C1 segment of cervical spinal cord (tissue), 14 donors: ENCODE data around the gene MTIF2.
"Not testable (repeated sequence)": the region's sequence is repeated elsewhere in the genome, so short reads cannot be mapped to it uniquely, and the experiment has no call there.

Experiments
- DNase-seq, 14 donors: peaks; one replicate each; lab custom pipeline; 2025; lab: John Stamatoyannopoulos, UW

Gene MTIF2, protein sequence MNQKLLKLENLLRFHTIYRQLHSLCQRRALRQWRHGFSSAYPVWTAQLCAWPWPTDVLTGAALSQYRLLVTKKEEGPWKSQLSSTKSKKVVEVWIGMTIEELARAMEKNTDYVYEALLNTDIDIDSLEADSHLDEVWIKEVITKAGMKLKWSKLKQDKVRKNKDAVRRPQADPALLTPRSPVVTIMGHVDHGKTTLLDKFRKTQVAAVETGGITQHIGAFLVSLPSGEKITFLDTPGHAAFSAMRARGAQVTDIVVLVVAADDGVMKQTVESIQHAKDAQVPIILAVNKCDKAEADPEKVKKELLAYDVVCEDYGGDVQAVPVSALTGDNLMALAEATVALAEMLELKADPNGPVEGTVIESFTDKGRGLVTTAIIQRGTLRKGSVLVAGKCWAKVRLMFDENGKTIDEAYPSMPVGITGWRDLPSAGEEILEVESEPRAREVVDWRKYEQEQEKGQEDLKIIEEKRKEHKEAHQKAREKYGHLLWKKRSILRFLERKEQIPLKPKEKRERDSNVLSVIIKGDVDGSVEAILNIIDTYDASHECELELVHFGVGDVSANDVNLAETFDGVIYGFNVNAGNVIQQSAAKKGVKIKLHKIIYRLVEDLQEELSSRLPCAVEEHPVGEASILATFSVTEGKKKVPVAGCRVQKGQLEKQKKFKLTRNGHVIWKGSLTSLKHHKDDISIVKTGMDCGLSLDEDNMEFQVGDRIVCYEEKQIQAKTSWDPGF

GRCh38 chr2:55268907-55269644 lies at the start of gene MTIF2:
TSS of gene MTIF2 (minus strand) at chr2:55269231. CDS start at chr2:55263858, 5,373 bp downstream.
- peak; percentile 42 to 95 (median 86) for DNase-seq

- no peak for DNase-seq
Observed at GRCh38 chr2:55314985-55315384, 46.0 kb upstream of the MTIF2 start.

- DNase-seq: no peak
Observed at GRCh38 chr2:55311444-55311870, 42.4 kb upstream of the MTIF2 start.

GRCh38 chr2:55309446-55309845 lies 40.4 kb upstream of the MTIF2 start:
- DNase-seq: no peak

DNA sequence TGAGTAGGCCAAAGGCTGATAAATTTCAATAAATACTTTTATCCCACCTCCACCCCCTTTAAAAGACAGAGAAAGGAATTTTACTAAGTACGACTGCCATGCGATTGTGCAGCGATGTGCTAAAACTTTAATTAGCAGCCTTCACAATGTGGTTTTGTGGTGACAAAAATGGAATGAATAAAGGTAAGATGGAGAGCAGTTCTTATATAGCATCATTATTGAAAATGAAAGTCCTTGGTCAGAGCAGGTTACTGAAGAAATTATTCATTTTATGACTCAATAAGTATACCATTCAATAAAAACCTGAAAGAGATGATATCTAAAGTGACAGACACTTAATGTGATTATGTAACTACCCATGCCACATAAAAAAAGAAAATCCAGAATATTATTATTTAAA lies 33.2 kb upstream of the MTIF2 start:
- DNase-seq: no peak

DNA sequence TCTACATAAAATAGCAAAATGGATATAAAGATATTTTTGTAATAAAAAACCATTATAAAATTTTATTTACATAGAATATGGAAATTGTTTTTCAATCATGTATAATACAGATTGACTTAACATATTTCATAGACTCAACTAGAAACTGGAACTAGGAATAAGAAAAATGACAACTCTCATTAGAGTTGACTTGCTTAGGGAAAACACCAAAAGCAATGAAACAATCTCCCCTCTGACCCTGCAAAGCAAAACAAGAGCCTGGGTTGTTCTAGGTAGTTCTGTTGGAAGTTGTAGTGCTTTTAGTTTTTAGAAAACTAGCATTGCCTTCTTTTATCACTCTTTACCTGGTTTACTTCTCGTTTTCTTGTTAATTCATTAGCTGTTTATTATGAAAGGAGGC lies 32.2 kb upstream of the MTIF2 start:
- DNase-seq: no peak

DNA sequence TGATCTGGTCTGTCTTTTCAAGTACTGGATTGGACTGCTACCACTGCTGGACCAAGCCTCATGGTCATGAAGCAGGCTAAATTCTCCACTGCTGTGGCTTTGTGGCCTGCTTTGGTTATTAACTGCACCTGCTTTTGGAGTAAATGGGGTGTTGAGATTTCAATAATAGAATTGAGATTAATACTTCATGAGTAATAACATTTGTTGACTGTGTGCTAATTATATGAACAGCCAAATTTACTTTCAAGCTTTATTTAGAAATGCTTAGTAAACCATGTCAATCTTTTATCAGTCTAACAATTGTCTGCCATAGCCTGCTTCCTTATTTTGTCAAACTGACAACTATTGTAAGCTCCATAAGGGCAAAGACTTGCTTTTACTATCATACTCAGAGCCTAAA lies 27.4 kb upstream of the MTIF2 start:
- DNase-seq: no peak

DNA sequence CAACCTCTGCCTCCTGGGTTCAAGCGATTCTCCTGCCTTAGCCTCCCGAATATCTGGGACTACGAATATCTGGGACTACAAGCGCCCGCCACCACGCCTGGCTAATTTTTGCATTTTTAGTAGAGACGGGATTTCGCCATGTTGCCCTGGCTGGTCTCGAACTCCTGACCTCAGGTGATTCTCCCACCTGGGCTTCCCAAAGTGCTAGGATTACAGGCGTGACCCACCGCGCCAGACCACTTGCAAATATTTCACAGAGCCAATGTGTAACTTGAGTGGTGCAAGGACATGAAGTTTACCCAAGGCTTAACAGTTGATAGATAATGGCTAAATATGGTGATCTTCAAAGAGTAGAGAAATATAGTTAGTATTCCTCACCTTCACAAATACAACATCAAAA lies 14.1 kb upstream of the MTIF2 start:
- DNase-seq: no peak

- peak; percentile 1 to 85 (median 71) for DNase-seq
Observed at GRCh38 chr2:55282110-55282917, 13.3 kb upstream of the MTIF2 start.

GRCh38 chr2:55280851-55281546 lies 12.0 kb upstream of the MTIF2 start:
- not testable (repeated sequence) for DNase-seq

- not testable (repeated sequence) for DNase-seq
Observed at GRCh38 chr2:55279859-55280424, 10.9 kb upstream of the MTIF2 start.

- not testable (repeated sequence) for DNase-seq
Observed at GRCh38 chr2:55279214-55279835, 10.3 kb upstream of the MTIF2 start.

GRCh38 chr2:55277310-55277709 lies 8.3 kb upstream of the MTIF2 start:
- DNase-seq: no peak

DNA sequence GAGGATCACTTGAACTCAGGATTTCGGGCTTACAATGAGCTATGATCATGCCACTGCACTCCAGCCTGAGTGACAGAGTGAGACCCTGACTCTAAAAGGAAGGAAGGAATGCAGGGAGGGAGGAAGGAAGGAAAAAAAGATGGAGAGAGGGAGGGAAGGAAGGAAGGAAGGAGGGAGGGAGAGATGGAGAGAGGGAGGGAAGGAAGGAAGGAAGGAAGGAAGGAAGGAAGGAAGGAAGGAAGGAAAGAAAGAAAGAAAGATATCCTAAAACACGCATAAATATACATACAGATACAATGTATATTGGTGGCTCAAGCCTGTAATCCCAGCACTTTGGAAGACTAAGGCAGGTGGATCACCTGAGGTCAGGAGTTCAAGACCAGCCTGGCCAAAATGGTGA lies 5.3 kb upstream of the MTIF2 start:
- DNase-seq: not testable (repeated sequence)

DNA sequence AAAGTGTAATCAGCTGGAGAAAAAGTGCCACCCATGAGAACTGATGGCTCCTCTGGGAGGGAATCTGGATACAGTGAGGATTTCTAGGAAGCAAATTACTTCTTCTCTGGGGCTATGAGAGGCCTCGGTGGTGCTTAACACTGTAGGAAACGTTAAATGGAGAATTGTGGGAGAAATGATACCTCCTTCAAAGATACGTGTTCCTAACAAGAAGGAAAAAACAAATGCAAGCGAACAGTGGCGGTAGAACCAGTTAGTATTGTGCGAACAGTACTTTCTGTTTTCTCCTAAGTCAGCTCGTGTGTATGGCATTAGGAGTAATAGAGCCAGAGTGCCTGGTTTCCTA lies 587 bp upstream of the MTIF2 start:
- no peak for DNase-seq

- no peak for DNase-seq
Observed at GRCh38 chr2:55268288-55268906, 634 bp downstream of the MTIF2 start.

DNA sequence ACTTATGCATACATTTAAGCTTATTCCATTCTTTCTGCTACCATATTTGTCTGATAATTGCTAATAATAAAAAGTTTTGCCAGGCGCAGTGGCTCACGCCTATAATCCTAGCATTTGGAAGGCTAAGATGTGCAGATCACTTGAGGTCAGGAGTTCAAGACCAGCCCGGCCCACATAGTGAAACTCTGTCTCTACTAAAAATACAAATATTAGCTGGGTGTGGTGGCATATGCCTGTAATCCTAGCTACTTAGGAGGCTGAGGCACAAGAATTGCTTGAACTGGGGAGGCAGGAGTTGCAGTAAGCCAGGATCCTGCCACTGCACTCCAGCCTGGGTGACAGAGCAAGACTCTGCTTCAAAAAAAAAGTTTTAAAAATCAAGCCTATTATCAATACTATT lies 9.4 kb downstream of the MTIF2 start:
- not testable (repeated sequence) for DNase-seq

- DNase-seq: no peak
Observed at GRCh38 chr2:55252832-55253231, 16.2 kb downstream of the MTIF2 start.

DNA sequence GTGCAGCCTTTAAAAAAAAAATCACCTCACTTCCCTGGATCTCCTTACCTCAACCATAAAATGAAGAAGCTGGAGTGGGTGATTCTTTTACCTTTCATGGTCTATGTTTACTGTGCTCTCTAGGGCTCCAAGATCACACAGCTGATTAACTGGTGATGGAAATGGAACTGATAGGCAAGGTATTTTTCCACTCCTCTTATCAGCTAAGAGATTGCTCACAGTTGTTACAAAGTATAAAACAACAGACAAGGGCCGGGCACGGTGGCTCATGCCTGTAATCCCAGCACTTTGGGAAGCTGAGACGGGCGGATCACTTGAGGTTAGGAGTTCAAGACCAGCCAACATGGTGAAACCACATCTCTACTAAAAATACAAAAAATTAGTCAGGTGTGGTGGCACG lies 22.0 kb downstream of the MTIF2 start:
- DNase-seq: no peak

GRCh38 chr2:55245411-55245810 lies 23.6 kb downstream of the MTIF2 start:
- no peak for DNase-seq
